ACHN (cell line): ENCODE results near the gene MGLL.

Experiments
- DNase-seq: peaks from one replicate; pipeline ENCODE4 v3.0.0-alpha.2; 2015
- in situ Hi-C: cut with HindIII; loops from 2 replicates; pipeline ENCODE4 v1.10.0; 2017; ENCODE audit warnings: low sequenced_read_pairs, low pct_ligation_motif_present, low pct_unique_long_range_greater_than_20kb

Gene MGLL

DNA sequence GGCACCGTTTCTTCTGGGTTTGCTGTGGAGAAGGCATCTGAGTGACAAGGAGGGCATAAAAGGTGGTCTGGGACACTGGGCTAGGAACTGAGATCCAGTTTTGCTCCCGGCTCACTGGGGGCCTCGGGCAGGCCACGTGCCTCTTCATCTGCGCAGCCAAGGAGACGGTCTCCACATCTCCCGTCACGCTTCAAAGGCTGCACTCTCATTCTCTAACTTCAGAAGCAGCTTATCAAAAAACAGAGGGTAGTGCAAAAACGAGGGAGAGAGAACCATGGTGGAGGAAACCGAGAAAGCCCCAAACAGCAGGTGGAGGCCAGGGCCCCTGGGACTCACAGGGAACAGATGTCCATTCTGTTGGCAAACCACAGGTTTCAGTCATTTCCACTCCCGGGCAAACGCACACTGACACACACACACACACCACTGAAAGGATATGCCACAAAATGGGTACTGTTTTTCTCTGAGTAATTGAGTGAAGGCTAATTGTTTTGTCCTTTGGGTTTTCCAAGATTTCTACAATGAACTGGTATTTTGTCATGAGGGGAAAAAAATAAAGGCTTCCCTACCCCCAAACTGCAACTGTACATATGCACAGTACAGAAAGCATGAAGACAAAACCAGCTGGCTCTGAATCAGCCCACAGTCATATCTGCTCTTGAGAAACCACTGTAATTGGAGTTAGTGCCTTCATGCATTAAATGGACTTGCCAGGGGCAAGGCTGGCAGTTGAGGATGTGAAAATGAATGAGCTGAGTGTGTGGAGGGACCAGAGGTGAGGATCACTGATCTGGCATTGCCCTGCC lies 71.9 kb downstream of the MGLL start:
- DNase-seq: peak; percentile 79
- in situ Hi-C loops: no loop called here

GRCh38 chr3:127749787-127750225 lies 72.5 kb downstream of the MGLL start:
- in situ Hi-C loops: no loop called here
- DNase-seq: no peak

DNA sequence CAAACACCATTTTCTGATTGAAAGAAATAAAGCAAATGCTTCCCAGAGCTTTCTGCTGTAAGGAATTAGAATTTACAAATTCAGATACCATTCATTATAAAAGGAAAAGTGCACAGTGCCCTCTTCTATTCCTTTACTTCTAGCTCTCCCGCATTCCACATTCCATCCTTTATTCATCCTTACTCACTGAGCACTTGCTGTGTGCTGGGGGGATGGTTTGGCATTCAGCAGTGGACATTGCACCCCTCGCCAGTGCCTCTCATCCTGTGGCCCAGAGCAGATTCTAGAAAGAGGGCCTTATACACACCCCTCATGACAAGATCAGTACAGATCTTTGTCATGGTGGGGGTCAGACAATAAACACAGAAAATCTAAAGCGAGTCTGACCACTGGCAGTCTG lies 73.0 kb downstream of the MGLL start:
- DNase-seq: peak; percentile 23
- in situ Hi-C loops: no loop called here

- DNase-seq: peak; percentile 42
- in situ Hi-C loops: no loop called here
Measured at GRCh38 chr3:127748754-127749327, 73.5 kb downstream of the MGLL start.

DNA sequence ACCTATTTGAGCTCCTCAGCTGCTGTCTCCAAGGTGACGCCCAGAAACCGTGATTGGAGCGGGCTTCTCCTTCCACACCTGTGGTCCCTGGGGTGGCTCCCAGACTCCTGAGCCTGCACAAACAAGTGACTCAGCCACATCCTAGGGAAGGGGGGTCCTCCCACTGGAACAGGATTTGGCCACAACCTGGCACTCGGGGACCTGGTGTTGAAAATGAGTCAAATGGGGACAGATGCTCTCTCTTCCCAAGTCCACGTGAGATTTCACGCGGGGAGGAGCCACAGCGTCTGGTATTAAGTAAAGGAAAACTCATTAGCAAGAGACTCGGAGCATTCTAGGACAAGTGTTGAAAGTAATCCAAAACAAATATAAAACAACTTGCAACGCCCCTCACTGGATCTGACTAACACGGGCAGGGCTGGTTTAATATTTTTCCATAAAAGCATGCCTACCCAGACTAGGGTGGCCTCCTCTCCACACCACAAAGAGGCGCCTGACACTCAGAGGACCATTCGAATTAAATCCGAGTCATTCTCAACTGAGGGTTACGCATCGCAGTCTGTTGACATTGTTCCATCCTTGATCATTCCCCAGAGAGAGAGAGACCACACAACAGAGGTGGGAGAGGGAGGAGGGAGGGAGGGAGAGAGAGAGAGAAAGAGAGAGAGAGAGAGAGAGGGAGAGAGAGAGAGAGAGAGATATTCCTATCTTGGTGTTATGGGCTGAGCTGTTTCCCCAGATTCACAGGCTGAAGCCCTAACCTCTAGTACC lies 74.4 kb downstream of the MGLL start:
- peak; percentile 86 for DNase-seq
- in situ Hi-C loops: no loop called here

DNA sequence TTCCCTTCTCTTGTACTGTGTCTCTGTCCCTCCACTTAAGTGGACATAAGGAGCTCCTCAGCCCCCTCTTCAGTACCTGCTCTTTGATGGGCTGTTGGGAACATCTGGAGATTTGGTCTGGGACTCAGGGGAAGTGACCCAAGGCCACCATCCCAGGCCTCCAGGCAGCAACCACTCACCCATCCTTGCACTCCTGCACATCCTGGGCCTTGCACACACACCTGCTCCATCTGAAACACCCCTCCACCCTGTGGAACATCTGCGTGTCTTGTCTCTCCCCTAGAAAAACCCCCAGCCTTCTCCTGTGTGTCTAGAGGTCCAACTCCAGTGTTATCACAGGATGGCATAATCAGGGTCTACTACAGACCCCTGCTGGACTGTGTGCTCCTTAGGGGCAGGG lies 75.2 kb downstream of the MGLL start:
- in situ Hi-C loops: no loop called here
- DNase-seq: no peak

DNA sequence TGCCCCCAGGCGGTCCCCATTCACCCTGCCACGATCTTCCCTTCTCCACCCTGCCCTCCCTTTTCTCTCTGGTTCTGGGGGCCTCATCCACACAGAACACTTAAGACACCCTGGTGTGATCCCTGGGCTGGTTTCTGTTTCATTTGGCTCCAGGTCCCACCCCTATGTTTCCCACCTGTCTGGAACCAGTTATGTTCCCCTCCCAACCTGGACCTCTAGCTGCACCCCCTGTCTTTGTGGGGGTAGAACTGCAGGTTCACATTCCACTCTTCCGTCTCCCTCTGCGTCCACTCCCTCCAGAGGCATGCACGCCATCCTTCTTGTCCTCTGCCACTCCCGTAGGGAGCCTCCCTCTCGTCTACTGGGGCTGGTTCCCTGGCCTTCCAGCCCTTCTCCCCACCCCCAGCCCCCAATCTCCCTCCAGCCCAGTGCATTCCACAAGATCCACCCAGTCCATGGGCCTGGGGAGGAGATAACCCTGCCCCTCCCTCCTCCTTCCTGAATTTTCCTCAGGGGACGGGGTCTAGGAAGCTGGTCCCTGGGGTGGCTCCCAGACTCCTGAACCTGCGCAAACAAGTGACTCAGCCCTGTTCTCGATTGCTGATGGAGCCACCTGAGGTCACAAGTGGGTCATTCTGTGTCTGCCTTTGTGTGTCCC lies 75.8 kb downstream of the MGLL start:
- DNase-seq: no peak
- in situ Hi-C loops: no loop called here

DNA sequence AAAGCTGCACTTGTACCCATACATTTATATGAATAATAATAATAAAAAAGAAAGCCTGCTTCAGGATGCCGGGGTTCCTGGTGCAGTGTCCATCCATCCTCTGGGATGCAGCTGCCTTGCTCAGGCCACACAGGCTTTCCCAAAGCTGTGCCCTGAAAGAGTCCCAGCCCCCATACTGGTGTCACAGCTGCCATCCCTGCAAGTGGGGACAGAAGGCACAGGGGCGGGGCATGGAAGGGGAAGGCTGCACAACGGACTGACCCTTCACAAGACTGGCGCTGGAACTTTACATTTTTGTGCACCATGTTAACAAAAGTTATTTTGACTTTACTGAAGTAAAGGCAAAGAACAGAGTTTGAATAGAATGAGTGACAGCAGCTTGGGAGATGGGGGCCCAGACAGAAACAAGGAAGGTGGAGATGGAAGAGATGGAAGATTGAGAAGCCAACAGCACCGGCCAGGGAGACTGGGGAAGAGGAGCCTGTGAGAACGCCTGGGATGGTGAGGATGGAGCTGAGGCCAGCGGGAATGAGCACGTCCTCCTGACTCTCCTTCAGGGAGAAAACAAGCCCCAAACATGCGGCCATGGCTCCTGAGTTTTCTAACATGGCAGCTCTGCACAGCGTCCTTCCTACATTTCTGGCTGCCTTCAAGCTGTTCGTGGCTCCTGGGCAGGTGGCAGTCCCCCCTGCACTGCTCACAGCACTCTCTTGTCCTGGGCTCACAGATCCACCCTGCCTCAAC lies 76.5 kb downstream of the MGLL start:
- in situ Hi-C loops: no loop called here

DNA sequence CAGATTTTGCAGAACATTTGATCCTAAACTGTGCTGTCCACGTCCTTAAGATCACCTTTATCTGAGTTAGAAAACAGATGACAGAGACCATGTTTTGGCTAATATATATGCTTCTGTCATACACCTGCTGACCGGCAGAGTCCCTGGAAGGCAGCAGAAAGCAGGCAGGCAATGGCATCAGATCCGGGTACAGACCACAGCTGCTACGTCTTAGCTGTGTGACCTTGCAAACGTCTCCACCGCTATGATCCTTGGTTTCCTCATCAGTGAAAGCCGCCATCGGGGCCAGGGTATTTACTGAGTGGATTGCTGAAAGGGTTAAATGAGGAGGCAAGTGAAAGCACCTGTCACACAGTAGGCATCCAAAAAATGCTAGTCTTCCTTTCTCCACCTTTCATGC lies 77.4 kb downstream of the MGLL start:
- in situ Hi-C loops: no loop called here

More for the DNA sequence above, 76.5 kb downstream of the MGLL start:
- DNase-seq: no peak

GRCh38 chr3:127744253-127744815 lies 78.0 kb downstream of the MGLL start:
- in situ Hi-C loops: no loop called here
- DNase-seq: no peak

More for the DNA sequence above, 77.4 kb downstream of the MGLL start:
- no peak for DNase-seq

DNA sequence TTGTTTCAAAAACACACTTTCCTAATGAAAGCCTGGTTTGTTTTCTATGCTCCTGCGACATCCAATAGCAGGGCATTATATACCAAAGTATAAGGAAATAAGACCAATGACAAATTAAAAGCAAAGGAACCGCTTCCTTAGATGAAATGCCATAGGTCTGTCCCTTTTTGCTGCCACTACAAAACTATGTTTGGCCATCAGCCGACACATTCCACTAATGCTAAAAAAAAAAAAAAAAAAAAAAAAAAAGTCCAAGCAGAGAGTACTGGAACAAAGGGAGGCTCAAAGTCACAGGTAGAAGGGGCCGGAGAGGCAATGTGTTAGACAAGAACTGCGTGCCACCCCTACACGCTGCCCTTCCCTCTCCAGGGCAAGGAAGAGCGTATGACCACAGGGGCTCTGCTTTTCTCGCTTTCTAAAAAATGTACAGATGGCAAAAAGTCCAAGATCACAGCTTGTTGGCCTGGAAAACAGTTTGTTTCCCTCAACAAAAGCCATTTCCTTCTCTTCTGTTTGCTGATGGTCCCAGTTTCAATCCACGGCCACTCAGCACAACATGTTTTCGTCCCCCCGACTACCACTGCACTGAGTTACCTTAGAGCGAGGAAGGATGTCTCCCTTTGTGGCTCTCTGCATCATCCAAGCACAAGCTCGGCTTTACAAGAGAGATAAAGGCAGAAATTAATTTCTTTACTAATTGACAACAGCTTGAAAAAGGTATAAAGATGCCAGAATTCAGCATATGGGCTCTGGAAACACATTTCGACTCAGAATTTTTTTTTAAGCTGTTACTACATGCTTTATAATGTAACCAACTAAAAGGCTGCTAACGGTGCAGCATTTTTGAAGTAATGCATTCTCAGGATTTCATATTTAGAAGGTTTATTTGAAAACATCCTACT lies 78.7 kb downstream of the MGLL start:
- in situ Hi-C loops: no loop called here
- DNase-seq: no peak

DNA sequence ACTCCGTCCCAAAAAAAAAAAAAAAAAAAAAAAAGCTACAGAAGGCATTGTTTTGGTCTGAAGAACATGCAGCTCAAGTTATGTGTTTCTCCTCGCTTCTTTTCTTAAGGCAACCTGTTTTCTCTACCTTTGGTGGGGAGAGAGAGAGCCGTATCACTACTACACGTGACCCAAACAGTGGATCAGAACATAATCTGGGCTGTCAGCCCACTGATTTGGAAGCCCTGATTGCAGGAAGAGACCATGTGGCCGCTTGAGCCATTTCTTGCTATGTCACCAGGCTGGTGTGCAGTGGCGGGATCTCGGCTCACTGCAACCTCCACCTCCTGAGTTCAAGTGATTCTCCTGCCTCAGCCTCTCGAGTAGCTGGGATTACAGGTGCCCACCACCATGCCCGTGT lies 79.7 kb downstream of the MGLL start:
- in situ Hi-C loops: no loop called here
- no peak for DNase-seq

DNA sequence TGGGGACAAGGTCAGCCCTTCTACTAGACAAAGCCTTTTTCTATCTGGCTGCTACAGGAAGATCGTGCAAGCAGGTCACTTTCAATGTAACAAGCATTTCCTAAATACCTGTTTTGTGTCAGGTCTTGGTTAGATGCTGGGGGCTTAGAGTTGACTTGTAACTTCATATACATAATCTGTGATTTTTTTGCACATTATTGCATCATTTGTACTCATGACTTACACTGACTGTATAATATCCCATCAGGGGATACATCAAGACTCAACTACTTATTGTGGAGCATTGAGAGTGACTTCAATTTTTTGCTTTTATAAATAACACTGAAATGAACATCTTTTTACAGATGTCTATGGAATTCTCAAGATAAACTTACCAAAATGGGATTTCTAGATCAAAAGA lies 80.6 kb downstream of the MGLL start:
- in situ Hi-C loops: no loop called here
- no peak for DNase-seq

- DNase-seq: no peak
- in situ Hi-C loops: no loop called here
Measured at GRCh38 chr3:127741246-127741645, 81.1 kb downstream of the MGLL start.

GRCh38 chr3:127740136-127740915 lies 82.0 kb downstream of the MGLL start:
- no peak for DNase-seq
- in situ Hi-C loops: no loop called here

DNA sequence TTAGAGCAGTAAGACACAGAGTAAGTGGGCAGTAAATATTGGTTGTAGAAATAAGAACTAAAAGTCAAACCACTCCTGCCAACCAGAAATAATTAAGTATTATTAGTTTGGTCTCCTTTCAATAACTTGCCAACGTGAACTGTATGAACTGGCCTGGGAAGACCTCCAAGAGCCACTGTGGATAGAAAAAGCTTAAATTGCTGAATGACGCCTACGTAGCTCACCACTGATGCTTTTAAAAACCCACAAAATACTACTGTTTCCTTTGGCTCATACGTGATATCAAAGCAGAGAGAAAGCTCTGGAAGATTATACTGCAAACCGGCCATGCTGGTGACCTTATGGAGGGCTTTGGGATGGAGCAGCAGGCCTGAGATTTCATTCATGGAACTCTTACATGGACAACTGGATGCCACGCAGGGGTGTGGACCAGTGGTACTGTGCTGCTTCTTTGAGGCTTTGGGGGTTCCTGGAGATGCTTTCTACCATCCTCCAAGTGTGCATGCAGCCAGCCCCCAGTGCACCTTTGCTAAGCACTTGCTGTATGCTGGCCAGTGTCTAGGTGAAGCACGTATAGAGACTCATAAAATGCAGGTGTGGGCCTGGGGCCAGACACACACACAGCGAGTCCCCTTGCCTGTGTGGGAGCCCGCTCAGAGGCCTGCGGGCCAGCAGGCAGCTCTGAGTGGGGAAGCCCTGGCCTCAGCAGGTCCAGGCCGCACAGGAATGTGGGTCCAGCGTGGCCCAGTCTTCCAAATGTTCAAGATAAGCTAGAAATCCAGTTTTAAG lies 82.8 kb downstream of the MGLL start:
- in situ Hi-C loops: no loop called here
- DNase-seq: no peak
